CD4-positive, alpha-beta T cell treated with Interleukin-10 for 1 hour (primary cell): ENCODE data around the gene TIMM29.
"Not testable (repeated sequence)": the region's sequence is repeated elsewhere in the genome, so short reads cannot be mapped to it uniquely, and the experiment has no call there.

Source experiments
- DNase-seq: peaks from one replicate; pipeline ENCODE4 v3.0.0-alpha.2; 2020

Gene TIMM29

GRCh38 chr19:10946958-10947657, 18.5 kb downstream of the TIMM29 start:
- DNase-seq: no peak

GRCh38 chr19:10952809-10953208, 24.2 kb downstream of the TIMM29 start:
- DNase-seq: no peak

GRCh38 chr19:10959277-10959968, 30.8 kb downstream of the TIMM29 start:
- not testable (repeated sequence) for DNase-seq

GRCh38 chr19:10960314-10961072, 31.9 kb downstream of the TIMM29 start, which contains the start of gene SMARCA4:
TSS of gene SMARCA4 (plus strand) at chr19:10961030. CDS start at chr19:10984152, 23,122 bp downstream.
- DNase-seq: peak; percentile 98

DNA sequence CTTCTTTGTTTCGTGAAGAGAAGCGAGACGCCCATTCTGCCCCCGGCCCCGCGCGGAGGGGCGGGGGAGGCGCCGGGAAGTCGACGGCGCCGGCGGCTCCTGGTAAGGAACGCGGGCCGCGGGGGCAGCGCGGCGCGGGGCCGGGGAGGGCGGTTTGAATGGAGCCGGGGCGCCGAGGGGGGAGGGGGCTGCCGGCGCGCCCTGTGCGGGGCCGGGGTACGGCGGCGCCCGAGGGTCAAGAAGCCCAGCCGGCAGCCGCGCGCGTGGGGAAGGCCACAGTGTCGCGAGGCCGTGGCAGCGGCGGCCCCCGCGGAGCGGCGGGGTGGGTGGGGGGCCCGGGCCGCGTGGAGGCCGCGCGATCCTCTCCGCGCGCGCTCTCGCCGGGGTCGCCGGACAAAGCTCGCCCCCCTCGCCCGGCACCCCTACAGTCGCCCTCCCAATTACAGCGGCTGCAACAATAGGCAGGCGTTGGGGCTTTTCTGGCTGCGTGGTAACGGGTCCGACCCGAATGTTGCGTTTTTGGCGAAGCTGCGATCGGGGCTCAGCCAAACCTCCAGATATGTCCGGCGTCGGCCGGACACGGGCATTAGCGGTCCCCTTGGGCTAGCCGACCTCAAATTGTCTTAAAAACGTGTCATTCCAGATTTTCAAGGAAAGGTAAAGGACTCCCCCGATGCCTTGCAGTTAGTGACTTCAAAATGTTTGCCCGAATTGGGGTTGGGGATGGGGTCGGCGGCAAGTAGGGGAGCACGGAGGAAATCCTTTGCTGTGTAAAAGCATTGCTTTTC, 32.7 kb downstream of the TIMM29 start:
- DNase-seq: no peak

DNA sequence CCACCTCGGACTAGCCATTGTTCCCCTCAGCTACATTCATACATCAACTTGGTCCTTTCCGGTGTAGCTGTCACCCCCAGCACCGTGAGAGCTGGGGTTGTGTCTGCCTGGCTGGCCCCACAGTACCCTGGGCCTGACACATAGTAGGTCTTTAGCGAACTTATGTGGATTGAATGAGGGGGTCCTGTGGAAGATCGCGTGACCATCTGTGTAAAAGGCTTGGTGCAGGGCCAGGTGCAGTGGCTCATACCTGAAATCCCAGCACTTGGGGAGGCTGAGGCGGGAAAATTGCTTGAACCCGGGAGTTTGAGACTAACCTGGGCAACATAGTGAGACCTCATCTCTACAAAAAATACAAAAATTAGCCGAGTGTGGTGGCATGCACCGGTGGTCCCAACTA, 34.3 kb downstream of the TIMM29 start:
- DNase-seq: no peak

- no peak for DNase-seq
These were observed 35.3 kb downstream of the TIMM29 start for GRCh38 chr19:10963865-10964264.

DNA sequence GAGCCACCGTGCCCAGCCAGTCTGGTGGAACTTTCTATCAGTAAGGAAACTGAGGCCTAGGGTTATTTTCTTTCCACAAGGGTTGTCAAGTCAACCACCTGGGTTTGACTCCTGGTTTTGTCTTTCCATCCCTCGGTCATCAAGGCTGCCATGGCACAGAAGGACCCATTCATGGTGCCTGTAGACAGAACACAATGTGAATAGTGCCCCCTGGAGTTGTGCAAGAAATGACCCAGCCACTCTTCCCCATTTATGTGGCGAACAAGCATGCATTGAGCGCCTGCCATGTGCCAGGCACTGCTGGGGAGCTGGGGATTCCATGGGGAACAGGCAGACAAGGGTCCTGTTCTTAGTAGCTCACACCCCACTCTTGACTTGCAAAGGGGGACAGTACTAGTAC, 36.3 kb downstream of the TIMM29 start:
- no peak for DNase-seq

- DNase-seq: no peak
These were observed 36.8 kb downstream of the TIMM29 start for GRCh38 chr19:10965398-10965797.

DNA sequence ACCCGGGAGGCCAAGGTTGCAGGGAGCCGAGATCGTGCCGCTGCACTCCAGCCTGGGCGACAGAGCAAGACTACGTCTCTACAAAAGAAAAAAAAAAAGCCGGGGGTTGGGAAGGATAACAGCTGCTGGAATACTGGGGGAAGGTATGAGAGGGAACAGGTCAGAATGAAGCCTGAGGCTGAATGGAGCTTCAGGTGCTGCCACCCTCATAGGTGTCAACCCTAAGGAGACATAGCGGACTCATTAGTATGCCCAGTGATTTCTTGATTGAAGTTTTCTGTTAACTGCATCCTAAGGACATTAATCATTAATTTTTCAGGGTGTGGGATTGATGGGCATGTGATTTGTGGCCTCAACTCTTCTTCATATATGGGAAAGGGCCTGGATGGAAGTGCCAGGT, 38.2 kb downstream of the TIMM29 start:
- no peak for DNase-seq

GRCh38 chr19:10968527-10969135, 40.0 kb downstream of the TIMM29 start:
- no peak for DNase-seq

GRCh38 chr19:10971107-10971726, 42.6 kb downstream of the TIMM29 start:
- DNase-seq: no peak

DNA sequence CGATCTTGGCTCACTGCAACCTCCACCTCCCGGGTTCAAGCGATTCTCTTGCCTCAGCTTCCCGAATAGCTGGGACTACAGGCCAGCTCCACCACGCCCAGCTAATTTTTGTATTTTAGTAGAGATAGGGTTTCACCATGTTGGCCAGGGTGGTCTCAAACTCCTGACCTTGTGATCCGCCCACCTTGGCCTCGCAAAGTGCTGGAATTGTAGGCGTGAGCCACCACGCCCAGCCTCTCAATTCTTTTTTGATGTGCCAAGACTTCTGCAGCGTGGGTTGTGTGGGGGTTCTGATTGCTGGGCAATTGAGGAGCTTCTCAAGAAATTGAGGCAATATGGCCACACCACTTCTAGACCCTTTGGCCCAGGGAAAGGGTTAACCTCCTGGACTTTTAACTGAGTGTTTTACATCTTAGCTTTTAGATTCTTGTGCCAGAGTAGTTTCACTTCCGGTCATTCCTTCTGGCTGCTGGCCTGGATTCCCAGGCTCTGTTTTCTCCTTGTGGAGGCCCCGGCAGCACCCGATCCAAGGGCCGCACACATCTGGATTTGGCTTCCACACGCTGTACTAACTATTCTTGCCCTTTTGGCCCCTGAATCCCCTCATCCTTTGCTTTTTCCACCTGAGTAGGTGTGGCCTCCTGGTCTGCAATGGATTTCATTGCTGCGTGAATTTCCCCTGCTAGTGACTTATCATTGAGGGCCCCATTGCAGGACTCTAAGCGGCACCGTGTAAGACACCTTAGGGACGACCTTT, 46.9 kb downstream of the TIMM29 start:
- no peak for DNase-seq

- DNase-seq: no peak
These were observed 47.7 kb downstream of the TIMM29 start for GRCh38 chr19:10976131-10976892.

DNA sequence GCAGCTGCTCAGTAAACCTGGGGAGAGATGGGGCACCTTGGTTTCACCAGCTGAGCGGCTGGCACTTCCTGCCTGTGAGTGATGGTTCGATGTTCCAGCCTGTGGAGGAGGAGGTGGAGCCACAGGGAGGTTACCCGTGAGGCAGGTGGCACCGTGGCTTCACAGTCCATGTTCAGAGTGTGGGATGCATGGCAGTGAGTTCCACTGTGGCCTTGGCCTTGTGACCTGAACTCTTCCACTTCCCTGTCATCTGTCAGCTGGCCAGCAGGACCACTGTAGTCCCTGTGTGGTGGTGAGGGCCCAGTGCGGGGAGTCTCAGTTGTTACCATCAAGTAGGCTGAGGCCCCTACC, 49.1 kb downstream of the TIMM29 start:
- no peak for DNase-seq
